ENCODE results near the gene TRRAP. TPM values are rescaled to one million over a fixed set of nuclear protein-coding genes. Genes with fewer than 3 reads are reported as not detected.

The TRRAP gene
- total RNA-seq, 4 donors from 2014 or later = 34.3 to 52.5 (median 39.5) TPM

- H3K27me3 ChIP-seq = no peaks in the 10 kb centered on the region
- H3K9me3 ChIP-seq = no peaks in the 10 kb centered on the region
- no peaks in the 10 kb centered on the region for H3K4me1 ChIP-seq
- no peak for DNase-seq (ENCODE audit: low spot score in 2 of 2)
- TF ChIP-seq, protein P1, sequence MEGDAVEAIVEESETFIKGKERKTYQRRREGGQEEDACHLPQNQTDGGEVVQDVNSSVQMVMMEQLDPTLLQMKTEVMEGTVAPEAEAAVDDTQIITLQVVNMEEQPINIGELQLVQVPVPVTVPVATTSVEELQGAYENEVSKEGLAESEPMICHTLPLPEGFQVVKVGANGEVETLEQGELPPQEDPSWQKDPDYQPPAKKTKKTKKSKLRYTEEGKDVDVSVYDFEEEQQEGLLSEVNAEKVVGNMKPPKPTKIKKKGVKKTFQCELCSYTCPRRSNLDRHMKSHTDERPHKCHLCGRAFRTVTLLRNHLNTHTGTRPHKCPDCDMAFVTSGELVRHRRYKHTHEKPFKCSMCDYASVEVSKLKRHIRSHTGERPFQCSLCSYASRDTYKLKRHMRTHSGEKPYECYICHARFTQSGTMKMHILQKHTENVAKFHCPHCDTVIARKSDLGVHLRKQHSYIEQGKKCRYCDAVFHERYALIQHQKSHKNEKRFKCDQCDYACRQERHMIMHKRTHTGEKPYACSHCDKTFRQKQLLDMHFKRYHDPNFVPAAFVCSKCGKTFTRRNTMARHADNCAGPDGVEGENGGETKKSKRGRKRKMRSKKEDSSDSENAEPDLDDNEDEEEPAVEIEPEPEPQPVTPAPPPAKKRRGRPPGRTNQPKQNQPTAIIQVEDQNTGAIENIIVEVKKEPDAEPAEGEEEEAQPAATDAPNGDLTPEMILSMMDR (IDR thresholded peaks at IDR 0.05) = no peak
- TF ChIP-seq EP300 (IDR thresholded peaks at IDR 0.05) (no peak), POLR2A (IDR thresholded peaks at IDR 0.05) (no peak)
- H3K27ac ChIP-seq = no peak overlapping the region
- H3K36me3 ChIP-seq = peaks cover 4 to 94% (median 7%) of the 10 kb centered on the region in 3 donors
- no peak overlapping the region for H3K4me3 ChIP-seq
- 86 to 92% methylated on average over 19 to 20 of the region's 20 CpGs for WGBS, 2 donors
These were observed 122.0 kb downstream of the TRRAP start for GRCh38 chr7:99000196-99000903.

DNA sequence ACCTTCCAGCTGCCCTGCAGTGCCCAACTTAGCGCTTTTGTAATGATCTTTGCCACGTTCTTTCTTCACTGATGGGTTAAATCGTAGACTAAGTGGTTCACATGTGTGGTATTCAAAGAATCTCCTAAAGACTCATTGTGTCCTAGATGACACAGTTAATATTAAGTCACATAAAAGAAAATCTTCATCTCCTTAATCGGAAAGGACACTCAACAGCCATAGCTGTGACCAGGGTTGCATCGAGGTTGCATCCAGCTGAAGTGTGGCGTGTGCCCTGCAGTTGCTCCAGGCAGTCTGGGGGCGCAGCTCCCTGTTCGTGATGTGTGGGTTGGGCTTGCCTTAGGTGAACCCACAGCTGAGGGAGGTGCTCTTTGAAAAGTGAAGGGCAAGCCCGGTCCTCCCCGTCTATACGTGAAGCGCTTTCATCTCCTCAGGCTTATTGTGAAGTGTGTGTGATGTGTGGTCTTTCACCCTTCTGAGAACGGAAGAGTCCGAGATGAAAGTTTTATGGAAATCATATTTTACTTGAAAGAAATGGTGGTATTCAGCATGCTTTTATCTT is 122.7 kb downstream of the TRRAP start:
- no peaks in the 10 kb centered on the region for H3K9me3 ChIP-seq
- H3K27me3 ChIP-seq = no peaks in the 10 kb centered on the region
- TF ChIP-seq POLR2A (IDR thresholded peaks at IDR 0.05) = no peak
- TF ChIP-seq EP300 (IDR thresholded peaks at IDR 0.05) = no peak
- TF ChIP-seq, protein P1 (IDR thresholded peaks at IDR 0.05) = no peak
- H3K36me3 ChIP-seq = peaks cover 4 to 94% (median 14%) of the 10 kb centered on the region in 3 donors
- WGBS, 2 donors = 84 to 86% methylated on average over 14 of the region's 14 CpGs
- DNase-seq (ENCODE audit: low spot score in 2 of 2) = no peak
- peaks cover 0 to 5% (median 0%) of the 10 kb centered on the region in 4 donors for H3K4me1 ChIP-seq
- no peak overlapping the region for H3K4me3 ChIP-seq
- no peak overlapping the region for H3K27ac ChIP-seq

DNA sequence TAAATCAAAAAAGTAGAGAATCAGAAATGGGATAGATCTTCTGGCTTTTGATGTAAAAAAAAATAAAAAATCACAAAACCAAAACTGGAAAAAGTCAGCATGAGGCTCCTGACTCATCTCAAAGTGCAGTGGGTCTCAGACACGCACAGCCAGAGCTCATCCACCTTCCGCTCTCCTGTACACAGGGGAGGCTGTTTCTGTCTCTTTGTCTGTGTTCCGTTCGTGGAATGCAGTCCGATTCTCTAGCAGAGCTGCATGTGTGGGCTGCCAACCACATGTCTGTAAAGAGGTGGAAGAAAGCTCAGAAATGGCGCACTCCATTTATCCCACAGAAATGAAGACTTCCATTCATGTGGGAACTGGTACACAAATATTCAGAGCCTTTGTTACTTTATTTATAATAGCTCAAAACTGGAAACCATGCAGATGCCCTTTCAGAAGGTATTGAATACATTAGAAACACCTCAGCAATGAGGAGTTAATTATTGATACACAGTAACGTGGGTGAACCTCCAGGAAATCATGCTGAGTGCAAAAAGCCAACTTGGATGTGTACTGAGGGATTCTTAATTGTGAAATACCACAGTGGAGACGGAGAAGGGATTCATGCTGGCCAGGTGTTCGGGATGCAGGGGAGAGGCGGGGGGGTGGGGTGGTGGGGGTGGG is 123.3 kb downstream of the TRRAP start:
- no peak overlapping the region for H3K27ac ChIP-seq
- 78 to 79% methylated on average over 10 of the region's 10 CpGs for WGBS, 2 donors
- no peak overlapping the region for H3K4me3 ChIP-seq

GRCh38 chr7:99002148-99002826 is 124.0 kb downstream of the TRRAP start:
- no peaks in the 10 kb centered on the region for H3K27me3 ChIP-seq
- H3K9me3 ChIP-seq = no peaks in the 10 kb centered on the region
- no peak overlapping the region for H3K27ac ChIP-seq
- TF ChIP-seq, protein P1 (IDR thresholded peaks at IDR 0.05) = no peak
- TF ChIP-seq POLR2A (IDR thresholded peaks at IDR 0.05) (no peak), EP300 (IDR thresholded peaks at IDR 0.05) (no peak)
- H3K4me3 ChIP-seq = no peak overlapping the region
- peaks cover 0 to 5% (median 0%) of the 10 kb centered on the region in 4 donors for H3K4me1 ChIP-seq
- WGBS, 2 donors = 91 to 92% methylated on average over 12 of the region's 12 CpGs
- DNase-seq (ENCODE audit: low spot score in 2 of 2) = no peak
- H3K36me3 ChIP-seq = peaks cover 2 to 95% (median 25%) of the 10 kb centered on the region in 3 donors

More for the DNA sequence above, 123.3 kb downstream of the TRRAP start:
- TF ChIP-seq EP300 (IDR thresholded peaks at IDR 0.05) (no peak), POLR2A (IDR thresholded peaks at IDR 0.05) (no peak)
- TF ChIP-seq, protein P1 (IDR thresholded peaks at IDR 0.05) = no peak
- Histone ChIP-seq H3K9me3 (no peaks in the 10 kb centered on the region), H3K27me3 (no peaks in the 10 kb centered on the region), H3K36me3 (peaks cover 2 to 94% (median 20%) of the 10 kb centered on the region in 3 donors), H3K4me1 (peaks cover 0 to 5% (median 0%) of the 10 kb centered on the region in 4 donors)
- no peak for DNase-seq (ENCODE audit: low spot score in 2 of 2)
